Gastrocnemius medialis (tissue), 4 donors: ENCODE measurements around the gene CFAP100. TPM values are rescaled to one million over a fixed set of nuclear protein-coding genes. Genes with fewer than 3 reads are reported as not detected.

Experiments
- ATAC-seq, 2 donors: fragments of 150-250 bp; one replicate each; pipeline ENCODE4 v1.9.1; 2016
- DNase-seq, 2 donors: peaks; one replicate each; pipeline ENCODE4 v3.0.0-alpha.2; 2019
- H3K27ac ChIP-seq, 4 donors: fragments of 200-600 bp; sonication (generic); 1 replicate in 1 of 4; 2 replicates in 3 of 4; pipeline ENCODE4 v1.5.1; 2016 to 2018; ENCODE audit warnings: mild to moderate bottlenecking in 2 of 4, moderate library complexity in 1 of 4
- H3K27me3 ChIP-seq, 3 donors: fragments of 200-600 bp; sonication (generic) in 2 of 3; 1 replicate in 1 of 3; 2 replicates in 2 of 3; pipeline versions ENCODE4 v1.5.1 to v1.6.0; 2016 to 2019; ENCODE audit warnings: mild to moderate bottlenecking in 1 of 3, moderate library complexity in 1 of 3
- H3K36me3 ChIP-seq, 2 donors: fragments of 200-600 bp; sonication (generic) in 1 of 2; one replicate each; pipeline ENCODE4 v1.5.1; 2017 to 2018
- H3K4me1 ChIP-seq, 2 donors: fragments of 200-600 bp; sonication (generic) in 1 of 2; one replicate each; pipeline ENCODE4 v1.5.1; 2016 to 2017; ENCODE audit warnings: mild to moderate bottlenecking in 2 of 2
- H3K4me3 ChIP-seq, 4 donors: fragments of 200-600 bp; sonication (generic) in 3 of 4; 1 replicate in 1 of 4; 2 replicates in 3 of 4; pipeline ENCODE4 v1.5.1; 2016 to 2019; ENCODE audit warnings: mild to moderate bottlenecking in 2 of 4
- H3K9me3 ChIP-seq, 3 donors: fragments of 200-600 bp; sonication (generic) in 2 of 3; 1 replicate in 1 of 3; 2 replicates in 2 of 3; pipeline ENCODE4 v1.5.1; 2016 to 2019
- CTCF ChIP-seq, 5 experiments: fragments of 450-650 bp in 3 of 5; fragments of 200-600 bp in 2 of 5; sonication (generic) in 2 of 5; IDR thresholded peaks in 4 of 5; conservative IDR thresholded peaks in 1 of 5; 1 replicate in 4 of 5; 2 replicates in 1 of 5; pipeline ENCODE4 v1.5.1; 2016 to 2019; ENCODE audit warnings: antibody characterized with exemption in 5 of 5, mild to moderate bottlenecking in 3 of 5, moderate library complexity in 3 of 5
- POLR2A ChIP-seq, 2 donors: fragments of 450-650 bp; IDR thresholded peaks; one replicate each; pipeline ENCODE4 v1.6.1; 2017; ENCODE audit warnings: antibody characterized with exemption in 2 of 2, mild to moderate bottlenecking in 2 of 2, moderate library complexity in 2 of 2
- in situ Hi-C, 4 donors: fragments of 200-750 bp; cut with MboI; loops; one replicate each; pipeline versions ENCODE4 v1.15.0 to v1.8.0; 2017; ENCODE audit warnings: low sequenced_read_pairs in 4 of 4
- intact Hi-C: fragments of 100-400 bp; cut with DNase I; formaldehyde crosslinking; loops from one replicate; pipeline ENCODE4 v1.15.1; 2023; ENCODE audit warnings: low total_unique reads
- total RNA-seq, 4 donors: library from RNA; depleted of rRNA; stranded (reverse); fragments of >200 nt; gene quantifications; one replicate each; pipeline versions ENCODE4 v1.1.0 to v1.2.3, GENCODE V29; 2016

CFAP100 gene
- total RNA-seq, 4 donors from 2014 or later: not detected

DNA sequence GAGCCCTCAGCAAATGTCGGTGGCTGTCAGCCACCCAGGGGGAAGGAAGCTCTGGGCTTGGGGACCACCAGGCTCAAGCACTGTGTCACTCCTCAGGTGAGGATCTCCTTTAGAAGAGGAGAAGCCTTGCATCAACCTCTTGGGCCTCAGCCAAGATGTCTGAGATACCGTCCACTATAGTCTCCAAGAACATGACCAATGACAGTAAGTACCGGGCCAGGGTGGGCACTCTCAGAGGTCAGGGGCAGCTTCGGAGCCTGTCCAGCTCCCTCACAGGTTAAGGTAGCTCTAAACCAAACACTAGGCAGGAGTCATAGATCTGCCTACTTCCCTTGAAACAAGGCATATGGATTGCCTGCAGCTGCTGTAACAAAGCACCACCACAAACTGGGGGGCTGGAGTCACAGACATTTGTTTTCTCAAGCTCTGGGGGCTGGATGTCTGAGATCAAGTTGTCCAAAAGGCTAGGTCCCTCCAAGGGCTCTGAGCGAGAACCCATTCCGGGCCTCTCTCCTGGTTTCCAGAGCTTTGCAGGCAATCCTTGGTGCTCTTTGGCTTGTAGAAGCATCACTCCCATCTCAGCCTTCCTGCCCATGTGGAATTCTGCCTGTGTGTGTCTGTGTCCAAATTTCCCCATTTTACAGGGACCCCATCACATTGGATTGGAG is 1.3 kb downstream of the CFAP100 start:
- no peaks in the 10 kb centered on the region for H3K9me3 ChIP-seq
- intact Hi-C loops: loop anchor here (1.0 kb wide), 1 partner anchor 39 kb away; no protein-coding TSS in a partner anchor
- peaks cover 3 to 5% of the 10 kb centered on the region in 2 donors for H3K4me1 ChIP-seq
- in situ Hi-C loops: loop anchor here (10.0 to 25.0 kb wide), 4 partner anchors 79 to 259 kb away; partner anchors contain the start of gene ZXDC (in 2 of the 4)
- H3K27ac ChIP-seq: no peak overlapping the region
- TF ChIP-seq POLR2A (IDR thresholded peaks at IDR 0.05): no peak
- TF ChIP-seq CTCF (IDR thresholded peaks at IDR 0.05 in 4 of 5, conservative IDR thresholded peaks at IDR 0.05 in 1 of 5): no peak
- H3K36me3 ChIP-seq: no peaks in the 10 kb centered on the region
- ATAC-seq (no peak), DNase-seq (no peak)
- peaks cover 0 to 7% (median 3%) of the 10 kb centered on the region in 3 donors for H3K27me3 ChIP-seq
- H3K4me3 ChIP-seq: no peak overlapping the region

DNA sequence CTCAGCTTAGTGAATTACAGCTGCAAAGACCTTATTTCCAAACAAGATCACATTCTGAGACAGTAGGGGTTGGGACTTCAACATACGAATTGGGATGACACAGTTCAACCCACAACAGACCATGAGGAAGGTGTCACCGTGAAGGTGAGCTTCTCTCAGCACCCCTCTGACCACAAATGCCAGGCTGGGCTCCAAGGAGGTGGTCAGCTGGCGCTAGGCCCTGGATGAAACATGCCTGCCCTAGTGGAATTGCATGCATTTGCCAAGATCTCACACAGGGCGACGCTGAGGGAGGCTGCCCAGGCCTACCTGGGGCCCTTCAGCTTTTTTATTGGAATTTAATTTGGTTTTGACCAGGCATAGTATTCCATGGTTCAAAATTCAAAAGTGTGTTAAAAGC is 1.8 kb downstream of the CFAP100 start:
- ATAC-seq: no peak
- in situ Hi-C loops (loop anchor here (10.0 to 25.0 kb wide), 4 partner anchors 78 to 259 kb away; partner anchors contain the start of gene ZXDC (in 2 of the 4)), intact Hi-C loops (no loop called here)
- Histone ChIP-seq H3K36me3 (no peaks in the 10 kb centered on the region), H3K27ac (no peak overlapping the region), H3K4me3 (no peak overlapping the region), H3K27me3 (peaks cover 0 to 7% (median 3%) of the 10 kb centered on the region in 3 donors), H3K4me1 (peaks cover 3 to 5% of the 10 kb centered on the region in 2 donors), H3K9me3 (no peaks in the 10 kb centered on the region)
- TF ChIP-seq CTCF (IDR thresholded peaks at IDR 0.05 in 4 of 5, conservative IDR thresholded peaks at IDR 0.05 in 1 of 5): no peak
- TF ChIP-seq POLR2A (IDR thresholded peaks at IDR 0.05): no peak
- DNase-seq: no peak

- peaks cover 0 to 7% (median 3%) of the 10 kb centered on the region in 3 donors for H3K27me3 ChIP-seq
- TF ChIP-seq POLR2A (IDR thresholded peaks at IDR 0.05) (no peak), CTCF (IDR thresholded peaks at IDR 0.05 in 4 of 5, conservative IDR thresholded peaks at IDR 0.05 in 1 of 5) (no peak)
- no peak overlapping the region for H3K27ac ChIP-seq
- intact Hi-C loops: no loop called here
- DNase-seq (no peak), ATAC-seq (no peak)
- H3K36me3 ChIP-seq: no peaks in the 10 kb centered on the region
- H3K4me3 ChIP-seq: no peak overlapping the region
- H3K9me3 ChIP-seq: no peaks in the 10 kb centered on the region
- peaks cover 3 to 5% of the 10 kb centered on the region in 2 donors for H3K4me1 ChIP-seq
- in situ Hi-C loops: loop anchor here (10.0 to 25.0 kb wide), 4 partner anchors 77 to 261 kb away; partner anchors contain the start of gene ZXDC (in 2 of the 4)
These were observed 3.1 kb downstream of the CFAP100 start for GRCh38 chr3:126397610-126398422.

- TF ChIP-seq CTCF (IDR thresholded peaks at IDR 0.05 in 4 of 5, conservative IDR thresholded peaks at IDR 0.05 in 1 of 5): no peak
- no peak for TF ChIP-seq POLR2A (IDR thresholded peaks at IDR 0.05)
- DNase-seq (no peak), ATAC-seq (no peak)
- Histone ChIP-seq H3K27ac (no peak overlapping the region), H3K4me3 (no peak overlapping the region), H3K36me3 (no peaks in the 10 kb centered on the region), H3K9me3 (no peaks in the 10 kb centered on the region), H3K27me3 (peaks cover 0 to 7% (median 3%) of the 10 kb centered on the region in 3 donors), H3K4me1 (peaks cover 3 to 5% of the 10 kb centered on the region in 2 donors)
- in situ Hi-C loops: loop anchor here (10.0 to 25.0 kb wide), 4 partner anchors 76 to 261 kb away; partner anchors contain the start of gene ZXDC (in 2 of the 4)
- intact Hi-C loops: no loop called here
These were observed 4.0 kb downstream of the CFAP100 start for GRCh38 chr3:126398423-126399350.
